ENCODE data around the gene BTG1. TPM values are rescaled to one million over a fixed set of nuclear protein-coding genes. Genes with fewer than 3 reads are reported as not detected.
"Not testable (repeated sequence)": the region's sequence is repeated elsewhere in the genome, so short reads cannot be mapped to it uniquely, and the experiment has no call there.

The BTG1 gene
- total RNA-seq, 2 experiments from 2014 or later, result 147 to 153 TPM

DNA sequence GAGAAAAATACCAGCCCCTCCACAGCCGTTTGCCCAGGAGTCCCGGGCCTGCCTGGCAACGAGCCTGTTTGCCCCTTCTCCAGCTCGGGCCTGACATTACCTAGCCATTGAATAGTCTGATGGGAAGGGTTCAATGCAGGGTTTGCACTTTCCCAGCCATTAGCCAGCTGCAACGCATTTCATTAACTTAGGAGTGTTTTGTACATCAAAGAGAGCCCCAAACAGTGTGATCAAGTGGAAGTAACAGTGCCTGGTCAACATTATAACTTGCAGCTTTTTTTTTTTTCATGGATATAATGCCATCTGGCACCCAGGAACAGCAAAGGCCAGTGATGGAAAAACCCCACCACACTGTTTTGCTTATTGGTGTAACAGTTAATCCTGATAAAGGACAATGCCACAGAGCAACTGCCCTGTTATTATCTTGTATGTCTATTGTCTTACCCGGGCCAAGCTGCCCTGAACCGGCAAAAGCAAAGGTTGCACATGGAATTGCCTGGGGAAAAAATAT lies 38.0 kb downstream of the BTG1 start:
- no peak for DNase-seq
- Mint-ChIP-seq H3K27ac (peak overlapping the region; percentile 9), H3K9me3 (no peaks in the 10 kb centered on the region), H3K4me3 (no peak overlapping the region), H3K4me1 (peaks cover 67% of the 10 kb centered on the region), H3K27me3 (no peaks in the 10 kb centered on the region), H3K36me3 (peaks cover 10% of the 10 kb centered on the region)

DNA sequence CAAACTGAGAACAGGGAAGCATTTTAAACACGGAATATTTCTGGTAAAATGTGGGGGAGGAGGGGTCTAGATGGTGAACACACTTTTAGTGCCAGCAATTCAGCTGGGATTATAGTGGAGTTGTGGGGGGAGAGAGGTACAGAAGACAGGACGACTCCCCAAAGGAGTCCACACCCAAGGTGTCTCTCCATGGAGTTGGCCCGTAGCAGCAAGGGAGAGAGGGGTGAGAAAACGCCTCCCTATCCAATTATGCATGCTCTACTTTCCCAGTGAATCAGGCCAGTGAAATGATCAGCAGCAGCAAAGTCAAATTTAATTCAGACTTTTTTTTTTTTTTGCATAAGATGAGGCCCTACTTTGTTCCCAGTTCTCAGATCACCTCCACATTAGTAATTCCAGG lies 38.6 kb downstream of the BTG1 start:
- Mint-ChIP-seq H3K27ac (no peak overlapping the region), H3K36me3 (peaks cover 9% of the 10 kb centered on the region), H3K27me3 (no peaks in the 10 kb centered on the region), H3K9me3 (no peaks in the 10 kb centered on the region), H3K4me1 (peaks cover 67% of the 10 kb centered on the region), H3K4me3 (no peak overlapping the region)
- DNase-seq, result no peak

DNA sequence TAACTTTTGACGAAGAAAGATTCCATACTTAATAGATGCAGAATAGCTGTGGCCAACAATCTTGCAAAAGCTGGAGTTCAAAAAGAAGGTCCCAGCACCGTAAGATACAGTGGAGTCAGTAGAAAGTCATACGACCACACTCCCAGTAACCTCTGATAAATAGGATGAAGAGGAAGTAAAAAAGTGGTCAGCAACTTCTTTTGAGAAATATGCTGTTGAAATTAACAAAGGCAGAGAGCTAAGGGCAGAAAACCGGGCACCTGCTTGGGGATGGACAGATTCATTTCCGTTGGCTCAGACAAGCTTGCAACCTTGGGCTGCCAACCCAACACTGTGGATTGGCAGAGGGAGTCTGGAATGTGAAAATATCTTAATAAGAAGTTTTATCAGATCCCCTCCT lies 40.0 kb downstream of the BTG1 start:
- Mint-ChIP-seq H3K4me3 (peak overlapping the region; percentile 27), H3K27me3 (no peaks in the 10 kb centered on the region), H3K9me3 (peaks cover 4% of the 10 kb centered on the region), H3K36me3 (peaks cover 10% of the 10 kb centered on the region), H3K4me1 (peaks cover 61% of the 10 kb centered on the region), H3K27ac (peak overlapping the region; percentile 60)
- DNase-seq, result no peak

DNA sequence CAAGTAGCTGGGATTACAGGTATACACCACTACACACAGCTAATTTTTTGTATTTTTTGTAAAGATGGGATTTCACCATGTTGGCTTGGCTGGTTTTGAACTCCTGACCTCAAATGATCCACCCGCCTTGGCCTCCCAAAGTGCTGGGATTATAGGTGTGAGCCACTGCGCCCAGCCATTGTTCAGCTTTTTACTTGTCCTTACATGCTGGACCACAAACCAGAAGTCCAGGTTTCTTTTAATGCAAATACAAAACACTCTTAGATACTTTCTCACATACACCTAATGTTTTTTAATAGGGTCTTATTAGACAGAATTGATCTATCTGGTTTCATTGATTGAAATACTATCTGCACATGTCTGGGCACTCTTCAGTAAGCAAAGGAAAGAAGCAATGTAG lies 40.5 kb downstream of the BTG1 start:
- H3K4me1 Mint-ChIP-seq, result peaks cover 56% of the 10 kb centered on the region

DNA sequence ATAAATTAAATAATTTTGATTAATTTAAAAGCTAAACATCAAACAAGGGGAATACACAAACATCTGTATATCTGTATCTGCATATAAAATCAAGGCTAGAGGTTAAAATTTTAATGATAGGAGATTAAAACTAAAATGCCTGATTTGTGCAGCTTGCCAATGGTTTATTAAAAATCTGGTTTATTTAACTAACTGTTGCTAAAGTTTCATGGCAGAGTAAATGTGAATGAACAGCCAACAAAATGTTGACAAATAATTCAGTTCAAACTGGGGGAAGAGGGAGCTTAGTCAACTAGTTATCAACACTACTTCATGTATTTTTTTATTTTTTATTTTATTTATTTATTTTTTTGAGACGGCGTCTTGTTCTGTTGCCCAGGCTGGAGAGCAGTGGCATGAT lies 43.0 kb downstream of the BTG1 start:
- Mint-ChIP-seq H3K9me3 (peaks cover 17% of the 10 kb centered on the region), H3K36me3 (peaks cover 24% of the 10 kb centered on the region), H3K27ac (no peak overlapping the region), H3K27me3 (no peaks in the 10 kb centered on the region), H3K4me3 (no peak overlapping the region), H3K4me1 (peaks cover 38% of the 10 kb centered on the region)
- DNase-seq, result no peak

More for the DNA sequence above, 40.5 kb downstream of the BTG1 start:
- Mint-ChIP-seq H3K4me3 (peak overlapping the region; percentile 27), H3K9me3 (peaks cover 7% of the 10 kb centered on the region), H3K27ac (peak overlapping the region; percentile 60), H3K36me3 (peaks cover 15% of the 10 kb centered on the region), H3K27me3 (no peaks in the 10 kb centered on the region)
- DNase-seq, result no peak

DNA sequence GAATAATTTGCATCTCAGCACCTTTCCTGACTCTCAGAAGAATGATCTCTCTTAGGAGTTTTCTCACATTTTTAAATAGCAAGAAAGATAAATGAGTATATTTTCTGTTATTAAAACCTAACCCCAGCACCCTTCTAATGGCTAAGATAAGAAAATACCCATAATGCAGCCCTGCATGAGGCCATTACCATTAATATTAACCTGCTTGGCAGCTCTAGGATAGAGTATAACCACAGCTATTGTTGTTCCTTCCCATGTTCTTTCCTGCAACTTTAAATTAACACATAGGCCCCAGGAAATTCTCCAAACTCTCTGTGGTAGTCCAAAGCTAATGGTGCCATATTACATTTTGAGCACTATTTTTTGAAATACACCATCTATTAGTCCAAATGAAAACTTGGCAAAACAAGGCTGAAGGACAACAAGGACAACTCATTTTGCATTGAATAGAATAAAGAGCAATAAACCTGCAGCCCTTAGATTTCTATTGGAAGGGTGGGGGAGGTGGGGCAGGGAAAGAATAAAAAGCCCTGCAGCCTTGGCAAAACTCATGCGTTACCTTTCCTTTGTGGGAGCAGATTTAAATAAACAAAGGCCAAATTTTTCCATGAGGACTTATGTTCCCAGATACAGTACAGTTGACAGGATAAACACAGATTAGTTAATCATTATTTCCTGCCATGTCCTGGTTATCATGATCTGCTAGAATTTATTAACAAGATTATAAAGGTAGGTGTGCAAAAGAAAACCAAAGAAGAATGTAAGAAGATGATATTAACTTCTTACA lies 46.9 kb downstream of the BTG1 start:
- no peak for DNase-seq
- Mint-ChIP-seq H3K27ac (no peak overlapping the region), H3K4me1 (peaks cover 37% of the 10 kb centered on the region), H3K27me3 (no peaks in the 10 kb centered on the region), H3K9me3 (peaks cover 17% of the 10 kb centered on the region), H3K4me3 (no peak overlapping the region), H3K36me3 (peaks cover 22% of the 10 kb centered on the region)

DNA sequence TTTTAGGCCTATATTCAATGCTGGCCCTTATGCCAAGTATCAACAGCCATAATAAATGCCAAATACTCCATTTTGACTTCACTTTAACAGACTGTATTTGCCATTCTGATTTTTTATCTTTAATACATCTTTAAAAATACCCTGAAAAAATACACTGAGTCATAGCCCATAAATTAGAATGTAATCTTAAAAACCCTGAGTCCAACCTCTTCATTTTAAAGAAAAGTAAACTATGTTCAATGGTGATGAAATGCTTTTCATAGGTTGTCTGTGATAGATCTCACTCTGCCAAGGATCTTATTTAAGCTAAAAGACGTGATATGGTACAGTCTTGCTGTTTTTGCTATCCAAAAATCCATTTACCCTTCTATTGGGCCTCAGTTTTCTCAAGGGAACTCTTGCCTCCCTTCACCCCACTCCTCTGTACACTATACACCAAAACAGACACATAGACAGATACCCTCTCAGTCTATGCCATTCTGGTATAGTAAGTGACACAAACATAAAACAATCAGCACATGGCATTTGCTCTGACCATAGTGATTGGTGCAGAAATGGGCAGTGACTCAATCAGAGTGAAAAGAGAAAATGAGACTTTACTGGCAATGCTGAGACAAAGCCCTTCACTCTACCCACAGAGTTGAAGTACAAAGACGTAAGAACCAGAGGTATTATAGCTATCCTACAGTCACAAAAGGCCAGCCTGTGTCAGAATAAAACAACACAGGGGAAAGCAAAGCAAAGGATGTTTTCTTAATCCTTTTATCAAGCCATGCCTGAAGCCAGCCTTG lies 49.1 kb downstream of the BTG1 start:
- Mint-ChIP-seq H3K27ac (peak overlapping the region; percentile 71), H3K36me3 (peaks cover 21% of the 10 kb centered on the region), H3K4me3 (peak overlapping the region; percentile 3), H3K27me3 (no peaks in the 10 kb centered on the region), H3K9me3 (peaks cover 17% of the 10 kb centered on the region), H3K4me1 (peaks cover 34% of the 10 kb centered on the region)
- no peak for DNase-seq

DNA sequence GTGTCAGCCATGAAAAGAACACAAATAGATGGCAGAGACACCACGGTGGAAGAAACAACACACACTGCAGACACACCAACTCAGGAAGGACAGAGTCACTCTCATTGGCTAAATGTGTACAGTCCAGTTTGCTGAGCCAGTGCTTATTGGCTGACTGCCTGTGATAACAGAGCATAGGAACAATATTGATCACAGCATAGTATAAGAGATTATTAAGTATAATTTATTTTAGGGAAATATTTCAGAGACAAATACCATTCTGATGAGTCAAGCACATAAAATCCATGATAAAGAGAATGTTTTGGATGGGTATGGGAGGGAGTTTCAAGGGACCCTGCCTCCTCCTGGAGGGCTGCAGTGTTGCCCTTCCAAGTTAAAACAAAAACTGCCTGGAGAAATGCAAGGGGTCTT lies 50.9 kb downstream of the BTG1 start:
- no peak for DNase-seq
- H3K27me3 Mint-ChIP-seq, result no peaks in the 10 kb centered on the region
- peaks cover 46% of the 10 kb centered on the region for H3K4me1 Mint-ChIP-seq
- no peak overlapping the region for H3K27ac Mint-ChIP-seq
- peaks cover 16% of the 10 kb centered on the region for H3K36me3 Mint-ChIP-seq
- H3K9me3 Mint-ChIP-seq, result peaks cover 10% of the 10 kb centered on the region
- H3K4me3 Mint-ChIP-seq, result no peak overlapping the region

DNA sequence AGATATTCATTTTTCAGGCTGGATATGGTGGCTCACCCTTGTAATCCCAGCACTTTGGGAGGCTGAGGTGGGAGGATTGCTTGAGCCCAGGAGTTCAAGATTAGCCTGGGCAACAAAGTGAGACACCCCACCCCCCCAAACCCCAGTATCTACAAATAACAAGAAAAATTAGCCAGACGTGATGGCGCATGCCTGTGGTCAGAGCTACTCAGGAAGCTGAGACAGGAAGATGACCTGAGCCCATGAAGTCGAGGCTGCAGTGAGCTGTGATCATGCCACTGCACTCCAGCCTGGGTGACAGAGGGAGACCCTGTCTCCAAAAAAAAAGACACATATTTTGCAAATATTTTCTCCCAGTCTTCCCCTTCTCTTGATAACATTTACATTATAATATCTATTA lies 51.3 kb downstream of the BTG1 start:
- H3K27me3 Mint-ChIP-seq, DNase-seq, H3K27ac Mint-ChIP-seq, H3K4me3 Mint-ChIP-seq, H3K9me3 Mint-ChIP-seq: not testable (repeated sequence)
- Mint-ChIP-seq H3K36me3 (peaks cover 12% of the 10 kb centered on the region), H3K4me1 (peaks cover 50% of the 10 kb centered on the region)

All from activated naive CD8-positive, alpha-beta T cell treated with anti-CD3 and anti-CD28 coated beads for 36 hours (primary cell).